HG02798 (cell line): ENCODE data around the gene TBC1D3C.
"Not testable (repeated sequence)": the region's sequence is repeated elsewhere in the genome, so short reads cannot be mapped to it uniquely, and the experiment has no call there.

Source experiments
- ATAC-seq: cut with Tn5 transposase; IDR thresholded peaks from one replicate; pipeline ENCODE4 v1.9.1; 2021; ENCODE audit warnings: mild to moderate bottlenecking; ENCODE audit not compliant: unreplicated experiment, poor library complexity

Gene TBC1D3C

GRCh38 chr17:38068534-38068933 is at the start of gene TBC1D3C:
TSS of gene TBC1D3C (minus strand) at chr17:38068634. CDS start at chr17:38067066, 1,568 bp downstream.
- not testable (repeated sequence) for ATAC-seq

DNA sequence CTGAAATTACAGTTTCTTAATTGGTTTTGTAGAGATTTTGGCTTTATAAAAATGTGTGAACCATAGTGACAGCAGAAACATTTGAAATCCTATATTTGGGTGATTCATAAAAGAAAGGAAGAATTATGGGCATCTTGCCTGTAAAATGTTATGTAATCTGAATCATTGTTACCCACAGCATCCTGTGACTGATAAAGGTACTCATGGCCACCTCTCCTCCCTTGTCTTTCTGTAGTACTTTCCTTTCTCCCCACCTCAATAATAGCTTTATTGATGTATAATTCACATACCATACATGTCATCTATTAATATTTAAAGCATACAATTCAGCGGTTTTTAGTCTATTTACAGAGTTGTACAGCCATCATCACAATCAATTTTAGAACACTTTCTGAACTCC is 30.8 kb upstream of the TBC1D3C start:
- ATAC-seq: not testable (repeated sequence)

GRCh38 chr17:38094059-38094694 is 25.7 kb upstream of the TBC1D3C start:
- not testable (repeated sequence) for ATAC-seq

DNA sequence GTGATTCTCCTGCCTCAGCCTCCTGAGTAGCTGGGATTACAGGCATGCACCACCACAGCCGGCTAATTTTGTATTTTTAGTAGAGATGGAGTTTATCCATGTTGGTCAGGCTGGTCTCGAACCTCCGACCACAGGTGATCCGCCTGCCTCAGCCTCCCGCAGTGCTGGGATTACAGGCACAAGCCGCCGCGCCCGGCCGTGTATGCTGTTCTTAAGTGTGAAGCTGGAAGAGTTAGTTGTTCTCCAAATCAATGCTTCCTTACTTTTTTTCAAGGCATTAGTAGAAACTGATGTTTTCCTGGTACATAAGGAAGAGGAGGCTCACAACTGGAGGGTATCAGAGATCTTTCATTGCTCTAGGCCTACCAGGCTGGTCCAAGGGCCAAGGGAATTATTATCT is 19.7 kb upstream of the TBC1D3C start:
- not testable (repeated sequence) for ATAC-seq

- ATAC-seq: not testable (repeated sequence)
Observed at GRCh38 chr17:38087344-38087743, 18.9 kb upstream of the TBC1D3C start.
